MG63 (cell line): ENCODE data around the gene HSD17B1. TPM values are rescaled to one million over a fixed set of nuclear protein-coding genes. Genes with fewer than 3 reads are reported as not detected.

Experiments used
- total RNA-seq: library from RNA; depleted of rRNA; stranded (reverse); fragments of >200 nt; shearing (Covaris generic); gene quantifications from 2 replicates; pipeline ENCODE4 v1.2.3, GENCODE V29; 2014; ENCODE audit warnings: low replicate concordance; rRNA removed

HSD17B1 gene
- total RNA-seq, 1 experiment from 2014 or later: 2.8 TPM

Other genes with a start within 250 kb of the HSD17B1 start
- gene STAT3, start 164.5 kb upstream of the HSD17B1 start, total RNA-seq: 59.9 and 66.2 TPM in 2 replicates
- gene CAVIN1, start 129.7 kb upstream of the HSD17B1 start, total RNA-seq: 799 and 958 TPM in 2 replicates
- gene ATP6V0A1, start 94.0 kb upstream of the HSD17B1 start, total RNA-seq: 15.9 and 28.0 TPM in 2 replicates
- gene NAGLU, start 16.7 kb upstream of the HSD17B1 start, total RNA-seq: 18.5 and 46.4 TPM in 2 replicates
- 7.7 and 12.4 TPM in 2 replicates for gene COASY, start 9.2 kb downstream of the HSD17B1 start, total RNA-seq
- gene MLX, start 14.2 kb downstream of the HSD17B1 start, total RNA-seq: 19.8 and 40.0 TPM in 2 replicates
- gene PSMC3IP, start 24.8 kb downstream of the HSD17B1 start, total RNA-seq: 5.6 and 29.6 TPM in 2 replicates
- 46.0 and 47.2 TPM in 2 replicates for gene RETREG3, start 56.5 kb downstream of the HSD17B1 start, total RNA-seq
- 65.4 and 69.8 TPM in 2 replicates for gene TUBG1, start 56.8 kb downstream of the HSD17B1 start, total RNA-seq
- 1.4 and 4.0 TPM in 2 replicates for gene TUBG2, start 106.4 kb downstream of the HSD17B1 start, total RNA-seq
- 16.5 and 54.1 TPM in 2 replicates for gene PLEKHH3, start 124.1 kb downstream of the HSD17B1 start, total RNA-seq
- gene CCR10, start 128.9 kb downstream of the HSD17B1 start, total RNA-seq: 5.7 TPM in 1 of 2 replicates, not detected in the other
- 9.2 and 9.3 TPM in 2 replicates for gene CNTNAP1, start 129.6 kb downstream of the HSD17B1 start, total RNA-seq
- gene EZH1, start 192.1 kb downstream of the HSD17B1 start, total RNA-seq: 8.4 and 20.0 TPM in 2 replicates
- gene RAMP2, start 208.3 kb downstream of the HSD17B1 start, total RNA-seq: not detected in 2 replicates
- gene VPS25, start 220.5 kb downstream of the HSD17B1 start, total RNA-seq: 68.7 and 99.1 TPM in 2 replicates
- not detected in 2 replicates for gene WNK4, start 227.7 kb downstream of the HSD17B1 start, total RNA-seq
- gene COA3, start 245.8 kb downstream of the HSD17B1 start, total RNA-seq: 65.1 and 90.5 TPM in 2 replicates
- not detected in 2 replicates for gene CNTD1, start 245.9 kb downstream of the HSD17B1 start, total RNA-seq